Keratinocyte (primary cell): Measurements from ENCODE around the gene ITIH3.

Experiments
- EZH2 ChIP-seq: IDR thresholded peaks from one replicate; pipeline ENCODE4 v1.6.1; 2012; ENCODE audit warnings: inconsistent platforms, mild to moderate bottlenecking, low read length, moderate library complexity
- TF ChIP-seq, protein P1 (sequence below), 3 experiments: IDR thresholded peaks in 1 of 3; conservative IDR thresholded peaks in 1 of 3; optimal IDR thresholded peaks in 1 of 3; 2 replicates in 2 of 3; 3 replicates in 1 of 3; pipeline versions ENCODE3 to v1.5.1; 2011; ENCODE audit warnings: low read length in 3 of 3, mild to moderate bottlenecking in 3 of 3, moderate library complexity in 2 of 3, control low read depth in 1 of 3, inconsistent platforms in 1 of 3; ENCODE audit not compliant: insufficient read depth in 2 of 3; ENCODE audit errors: extremely low read depth in 1 of 3

DNA sequence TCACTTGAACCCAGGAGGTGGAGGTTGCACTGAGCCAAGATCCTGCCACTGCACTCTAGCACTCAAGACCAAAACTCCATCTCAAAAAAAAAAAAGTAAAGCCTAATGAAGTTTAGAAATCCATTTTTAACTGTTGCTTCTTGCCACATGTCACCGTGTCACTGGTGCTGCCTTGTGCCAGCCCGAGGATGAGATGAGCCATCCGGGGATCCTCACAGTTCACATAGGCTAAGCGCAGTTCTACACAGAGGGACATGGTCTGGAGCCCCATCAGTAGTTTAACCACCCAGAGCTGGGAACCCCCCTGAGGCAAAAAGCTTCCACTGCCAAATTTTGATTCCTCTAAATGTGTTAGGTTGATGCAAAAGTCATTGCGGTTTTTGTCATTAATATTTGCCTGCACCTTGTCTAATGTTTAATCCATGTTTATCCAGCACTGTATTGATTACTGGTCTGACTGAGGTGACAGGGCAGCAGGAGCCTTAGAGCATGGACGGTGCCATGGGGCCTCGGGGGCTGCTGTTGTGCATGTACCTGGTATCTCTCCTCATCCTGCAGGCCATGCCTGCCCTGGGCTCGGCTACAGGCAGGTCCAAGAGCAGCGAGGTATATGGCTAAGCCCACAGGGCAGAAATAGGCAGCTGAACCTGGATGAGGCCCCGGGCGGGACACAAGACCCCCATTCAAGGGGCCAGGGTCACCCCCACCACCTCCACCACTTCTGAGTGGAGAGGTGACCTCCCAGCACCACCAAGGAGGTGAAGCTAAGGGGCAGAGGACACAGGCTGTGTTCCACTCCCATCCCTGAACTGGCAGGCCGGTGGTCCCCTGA, 17.3 kb upstream of the ITIH3 start, which contains the start of gene ITIH1:
- no peak for TF ChIP-seq EZH2
- TF ChIP-seq, protein P1, sequence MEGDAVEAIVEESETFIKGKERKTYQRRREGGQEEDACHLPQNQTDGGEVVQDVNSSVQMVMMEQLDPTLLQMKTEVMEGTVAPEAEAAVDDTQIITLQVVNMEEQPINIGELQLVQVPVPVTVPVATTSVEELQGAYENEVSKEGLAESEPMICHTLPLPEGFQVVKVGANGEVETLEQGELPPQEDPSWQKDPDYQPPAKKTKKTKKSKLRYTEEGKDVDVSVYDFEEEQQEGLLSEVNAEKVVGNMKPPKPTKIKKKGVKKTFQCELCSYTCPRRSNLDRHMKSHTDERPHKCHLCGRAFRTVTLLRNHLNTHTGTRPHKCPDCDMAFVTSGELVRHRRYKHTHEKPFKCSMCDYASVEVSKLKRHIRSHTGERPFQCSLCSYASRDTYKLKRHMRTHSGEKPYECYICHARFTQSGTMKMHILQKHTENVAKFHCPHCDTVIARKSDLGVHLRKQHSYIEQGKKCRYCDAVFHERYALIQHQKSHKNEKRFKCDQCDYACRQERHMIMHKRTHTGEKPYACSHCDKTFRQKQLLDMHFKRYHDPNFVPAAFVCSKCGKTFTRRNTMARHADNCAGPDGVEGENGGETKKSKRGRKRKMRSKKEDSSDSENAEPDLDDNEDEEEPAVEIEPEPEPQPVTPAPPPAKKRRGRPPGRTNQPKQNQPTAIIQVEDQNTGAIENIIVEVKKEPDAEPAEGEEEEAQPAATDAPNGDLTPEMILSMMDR (optimal IDR thresholded peaks at IDR 0.05 in 1 of 3, IDR thresholded peaks at IDR 0.05 in 1 of 3, conservative IDR thresholded peaks at IDR 0.05 in 1 of 3; ENCODE audit: extremely low read depth in 1 of 3, insufficient read depth in 2 of 3, low read length in 3 of 3) = no peak
